Occipital lobe (tissue), 2 donors: Measurements from ENCODE around the gene PGAP3. TPM values are rescaled to one million over a fixed set of nuclear protein-coding genes. Genes with fewer than 3 reads are reported as not detected.
"Not testable (repeated sequence)": the region's sequence is repeated elsewhere in the genome, so short reads cannot be mapped to it uniquely, and the experiment has no call there.

Experiments used
- DNase-seq: peaks from one replicate; lab custom pipeline; 2025; lab: John Stamatoyannopoulos, UW
- total RNA-seq: library from RNA; depleted of rRNA; stranded (reverse); fragments of >200 nt; gene quantifications from one replicate; pipeline ENCODE4 v1.2.3, GENCODE V29; 2014

PGAP3 gene
- total RNA-seq, 1 donor from 2014 or later = 8.9 TPM

DNA sequence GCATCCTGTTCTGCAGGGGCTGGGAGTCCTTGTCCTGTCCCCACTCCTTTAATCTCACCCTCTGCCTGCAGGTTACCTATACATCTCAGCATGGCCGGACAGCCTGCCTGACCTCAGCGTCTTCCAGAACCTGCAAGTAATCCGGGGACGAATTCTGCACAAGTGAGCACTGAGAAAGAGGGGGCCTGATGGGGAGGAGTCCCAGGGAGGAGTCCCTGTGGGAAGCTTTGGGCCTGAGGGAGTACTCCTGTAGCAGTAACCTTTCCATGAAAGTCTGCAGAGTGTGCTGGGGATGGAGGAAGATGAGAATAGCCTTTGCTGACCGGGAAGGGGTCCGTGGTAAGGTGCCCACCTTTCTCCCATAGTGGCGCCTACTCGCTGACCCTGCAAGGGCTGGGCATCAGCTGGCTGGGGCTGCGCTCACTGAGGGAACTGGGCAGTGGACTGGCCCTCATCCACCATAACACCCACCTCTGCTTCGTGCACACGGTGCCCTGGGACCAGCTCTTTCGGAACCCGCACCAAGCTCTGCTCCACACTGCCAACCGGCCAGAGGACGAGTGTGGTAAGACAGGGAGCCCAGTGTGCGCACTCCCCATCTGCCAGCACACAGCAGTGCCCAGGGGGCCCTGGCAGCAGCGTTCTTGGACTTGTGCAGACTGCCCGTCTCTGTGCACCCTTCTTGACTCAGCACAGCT, 27.7 kb upstream of the PGAP3 start:
- DNase-seq = no peak

DNA sequence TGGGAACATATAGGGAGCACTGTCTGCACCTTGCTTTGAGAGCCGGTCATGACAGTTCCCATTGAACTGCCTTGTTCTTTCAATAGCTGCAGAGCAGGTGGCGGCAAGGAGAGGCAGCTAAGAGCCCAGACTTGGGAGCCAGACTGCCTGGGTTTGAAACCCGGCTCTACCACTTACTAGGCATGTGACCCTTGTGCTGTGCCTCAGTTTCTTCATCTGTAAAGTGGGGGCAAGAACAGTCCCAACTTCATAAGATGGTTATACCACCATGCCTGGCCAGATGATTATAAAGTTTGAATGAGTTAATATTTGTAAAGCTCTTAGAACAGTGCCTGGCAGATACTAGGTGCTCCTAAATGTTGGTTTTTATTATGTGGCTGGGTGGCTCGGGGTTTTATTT, 26.4 kb upstream of the PGAP3 start:
- DNase-seq = no peak

DNA sequence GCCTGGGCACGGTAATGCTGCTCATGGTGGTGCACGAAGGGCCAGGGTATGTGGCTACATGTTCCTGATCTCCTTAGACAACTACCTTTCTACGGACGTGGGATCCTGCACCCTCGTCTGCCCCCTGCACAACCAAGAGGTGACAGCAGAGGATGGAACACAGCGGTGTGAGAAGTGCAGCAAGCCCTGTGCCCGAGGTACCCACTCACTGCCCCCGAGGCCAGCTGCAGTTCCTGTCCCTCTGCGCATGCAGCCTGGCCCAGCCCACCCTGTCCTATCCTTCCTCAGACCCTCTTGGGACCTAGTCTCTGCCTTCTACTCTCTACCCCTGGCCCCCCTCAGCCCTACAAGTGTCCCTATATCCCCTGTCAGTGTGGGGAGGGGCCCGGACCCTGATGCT, 24.0 kb upstream of the PGAP3 start:
- no peak for DNase-seq

DNA sequence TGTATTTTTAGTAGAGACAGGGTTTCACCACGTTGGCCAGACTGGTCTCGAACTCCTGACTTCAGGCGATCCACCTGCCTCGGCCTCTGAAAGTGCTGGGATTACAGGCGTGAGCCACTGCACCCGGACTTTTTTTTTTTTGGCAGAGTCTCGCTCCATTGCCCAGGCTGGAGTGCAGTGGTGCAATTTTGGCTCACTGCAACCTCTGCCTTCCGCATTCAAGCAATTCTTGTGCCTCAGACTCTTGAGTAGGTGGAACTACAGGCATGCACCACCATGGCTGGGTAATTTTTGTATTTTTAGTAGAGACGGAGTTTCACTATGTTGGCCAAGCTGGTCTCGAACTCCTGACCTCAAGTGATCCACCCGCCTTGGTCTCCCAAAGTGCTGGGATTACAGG, 23.2 kb upstream of the PGAP3 start:
- DNase-seq = not testable (repeated sequence)

DNA sequence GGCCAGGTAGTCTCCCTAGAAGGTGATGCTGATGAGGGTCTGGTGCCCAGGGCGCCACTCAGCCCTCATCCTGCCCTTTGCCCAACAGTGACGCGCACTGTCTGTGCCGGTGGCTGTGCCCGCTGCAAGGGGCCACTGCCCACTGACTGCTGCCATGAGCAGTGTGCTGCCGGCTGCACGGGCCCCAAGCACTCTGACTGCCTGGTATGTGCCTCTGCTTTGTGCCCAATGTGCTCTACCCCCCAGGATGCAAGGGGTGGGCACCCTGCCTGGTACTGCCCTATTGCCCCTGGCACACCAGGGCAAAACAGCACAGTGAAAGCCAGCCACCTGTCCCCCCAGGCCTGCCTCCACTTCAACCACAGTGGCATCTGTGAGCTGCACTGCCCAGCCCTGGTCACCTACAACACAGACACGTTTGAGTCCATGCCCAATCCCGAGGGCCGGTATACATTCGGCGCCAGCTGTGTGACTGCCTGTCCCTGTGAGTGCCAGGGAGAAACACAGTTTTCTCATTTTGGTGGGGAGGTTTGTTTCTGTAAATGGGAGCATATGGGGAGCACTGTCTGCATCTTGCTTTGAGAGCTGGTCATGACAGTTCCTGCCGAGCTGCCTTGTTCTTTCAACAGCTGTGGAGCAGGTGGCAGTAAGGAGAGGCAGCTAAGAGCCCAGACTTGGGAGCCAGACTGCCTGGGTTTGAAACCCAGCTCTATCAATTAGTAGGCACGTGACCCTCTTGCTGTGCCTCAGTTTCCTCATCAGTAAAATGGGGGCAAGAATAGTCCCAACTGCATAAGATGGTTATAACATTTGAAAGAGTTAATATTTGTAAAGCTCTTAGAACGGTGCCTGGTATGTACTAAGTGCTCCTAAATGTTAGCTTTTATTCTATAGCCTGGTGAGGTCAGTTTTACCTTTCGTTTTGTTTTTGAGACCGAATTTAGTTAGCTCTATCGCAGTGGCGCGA, 22.4 kb upstream of the PGAP3 start:
- no peak for DNase-seq

DNA sequence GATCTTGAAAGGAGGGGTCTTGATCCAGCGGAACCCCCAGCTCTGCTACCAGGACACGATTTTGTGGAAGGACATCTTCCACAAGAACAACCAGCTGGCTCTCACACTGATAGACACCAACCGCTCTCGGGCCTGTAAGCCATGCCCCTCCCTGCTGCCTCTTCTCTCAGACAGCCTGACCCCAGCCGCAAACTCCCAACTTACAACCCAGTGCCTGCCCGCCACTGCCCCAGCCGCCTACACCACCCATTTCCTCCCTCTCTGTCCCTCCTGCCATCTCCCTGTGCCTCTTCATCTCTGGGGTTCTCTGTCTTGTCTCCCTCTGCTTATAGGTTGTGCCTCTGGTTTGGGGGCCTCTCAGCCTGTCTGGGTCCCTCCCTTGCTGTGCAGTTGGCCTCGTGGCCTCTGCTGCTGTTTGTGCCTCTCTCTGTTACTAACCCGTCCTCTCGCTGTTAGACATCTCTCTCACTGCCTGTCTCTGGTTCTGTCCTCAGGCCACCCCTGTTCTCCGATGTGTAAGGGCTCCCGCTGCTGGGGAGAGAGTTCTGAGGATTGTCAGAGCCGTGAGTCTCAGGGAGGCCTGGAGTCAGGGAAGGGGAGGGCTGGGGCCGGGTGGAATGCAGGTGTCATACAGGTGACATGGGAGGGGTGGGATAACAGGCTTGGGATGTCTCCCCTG, 21.6 kb upstream of the PGAP3 start:
- DNase-seq = no peak

DNA sequence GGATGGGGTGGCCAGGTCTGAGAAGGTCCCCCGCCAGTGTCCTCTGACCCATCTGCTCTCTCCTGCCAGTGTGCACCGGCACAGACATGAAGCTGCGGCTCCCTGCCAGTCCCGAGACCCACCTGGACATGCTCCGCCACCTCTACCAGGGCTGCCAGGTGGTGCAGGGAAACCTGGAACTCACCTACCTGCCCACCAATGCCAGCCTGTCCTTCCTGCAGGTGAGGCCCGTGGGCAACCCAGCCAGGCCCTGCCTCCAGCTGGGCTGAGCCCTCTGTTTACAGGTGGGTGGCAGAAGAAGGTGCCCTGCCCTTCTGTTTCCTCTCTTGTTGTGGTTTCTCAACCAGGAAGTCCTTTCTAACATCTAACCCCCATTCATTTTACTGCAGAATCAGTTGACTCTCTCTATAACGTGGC, 19.1 kb upstream of the PGAP3 start:
- DNase-seq = no peak

DNA sequence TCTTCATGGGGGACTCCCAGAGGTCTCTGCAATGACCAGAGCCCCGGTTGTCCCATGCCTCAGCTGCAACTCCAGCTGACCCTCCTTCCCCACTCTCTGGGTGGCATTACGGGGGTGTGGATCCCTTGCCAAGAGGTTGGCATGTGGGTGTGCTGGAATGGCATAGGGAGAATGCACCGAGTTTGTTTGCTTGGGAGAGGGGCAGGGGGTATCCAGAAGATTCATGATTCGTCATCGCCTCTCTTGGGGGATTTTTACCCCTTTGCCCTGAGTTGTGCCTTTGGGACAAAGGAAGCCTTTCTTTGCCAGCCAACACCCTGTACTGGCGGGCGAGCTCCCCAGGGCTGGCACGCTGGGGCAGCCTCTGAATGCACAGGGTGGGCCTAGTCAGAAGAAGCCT, 18.5 kb upstream of the PGAP3 start:
- no peak for DNase-seq

DNA sequence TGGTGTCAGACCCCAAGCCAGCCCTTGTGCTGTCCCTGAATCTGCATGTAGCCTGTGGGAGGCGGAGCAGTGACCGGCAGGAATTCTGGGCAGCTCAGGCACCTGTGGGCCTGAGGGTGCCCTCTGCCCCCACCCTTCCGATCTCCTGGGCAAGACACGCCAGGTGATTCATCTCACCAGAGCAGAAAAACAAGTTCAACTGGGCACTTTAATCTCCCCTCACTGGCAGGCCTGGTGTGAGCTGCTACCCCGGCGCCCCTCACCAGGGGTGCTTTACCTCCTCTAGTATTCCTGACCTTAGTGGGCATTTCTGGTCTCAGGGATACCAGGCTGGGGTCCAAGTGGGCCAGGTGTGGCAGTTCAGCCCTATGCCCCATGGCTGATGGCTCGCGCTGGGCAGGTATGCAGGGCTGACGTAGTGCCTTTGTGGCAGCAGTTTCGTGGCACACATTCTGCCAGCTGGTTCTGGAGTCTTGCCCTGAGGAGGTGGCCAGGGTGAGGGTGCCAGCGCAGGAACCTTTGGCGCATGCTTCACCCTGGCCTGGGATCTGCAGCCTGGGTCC, 18.0 kb upstream of the PGAP3 start:
- no peak for DNase-seq

DNA sequence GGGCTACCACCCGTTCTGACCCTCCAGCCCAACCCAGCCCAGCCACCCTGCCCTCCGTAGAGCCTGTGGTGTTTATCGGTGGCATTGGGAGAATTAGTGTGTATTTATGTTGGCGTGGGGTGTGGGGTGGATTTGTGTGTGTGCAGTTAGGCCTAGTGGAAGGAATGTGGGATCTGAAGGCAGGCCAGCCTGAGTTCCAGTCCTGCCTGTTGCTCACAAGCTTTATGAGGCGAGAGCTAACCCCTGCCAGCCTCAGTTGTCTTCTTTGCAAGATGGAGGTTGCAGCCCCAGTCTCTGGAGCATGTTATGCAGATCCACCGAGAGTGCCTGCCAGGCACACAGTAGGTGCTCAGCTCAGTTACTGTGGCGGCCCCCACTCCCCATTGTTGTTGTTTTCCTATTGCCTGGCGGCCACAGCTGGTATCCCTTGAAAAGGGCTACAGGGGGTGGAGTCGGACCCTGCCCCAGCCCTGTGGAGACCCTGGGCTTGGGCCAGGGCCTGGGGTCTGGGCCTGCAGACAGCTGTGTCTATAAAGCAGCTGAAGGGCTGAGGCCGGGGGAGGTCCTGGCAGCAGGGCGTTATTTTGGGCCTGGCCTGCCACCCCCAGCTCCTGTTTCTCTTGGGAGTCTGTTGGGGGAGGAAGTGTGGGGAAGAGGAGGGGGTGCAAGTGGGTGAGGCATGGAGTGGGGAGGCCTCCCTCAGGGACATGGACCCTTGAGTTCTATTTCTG, 17.1 kb upstream of the PGAP3 start:
- no peak for DNase-seq

DNA sequence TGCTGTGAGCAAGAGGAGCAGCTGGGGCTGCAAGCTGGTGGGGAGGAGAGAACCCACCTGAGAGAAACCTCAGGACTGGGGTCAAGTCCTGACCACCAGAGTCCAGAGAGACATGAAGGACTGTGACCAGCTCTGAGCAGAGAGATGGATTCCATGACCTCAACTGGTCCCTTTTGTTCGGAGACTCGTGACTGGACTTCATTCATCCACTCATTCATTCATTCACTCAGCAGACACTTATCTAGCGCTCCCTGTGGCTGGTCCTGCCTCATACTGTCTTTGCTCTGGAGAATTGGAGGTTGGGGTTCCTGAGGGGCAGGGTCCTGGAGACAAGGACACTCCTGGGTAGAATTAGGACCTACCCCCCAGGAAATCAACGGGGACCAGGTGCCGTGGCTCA, 16.1 kb upstream of the PGAP3 start:
- DNase-seq = no peak

DNA sequence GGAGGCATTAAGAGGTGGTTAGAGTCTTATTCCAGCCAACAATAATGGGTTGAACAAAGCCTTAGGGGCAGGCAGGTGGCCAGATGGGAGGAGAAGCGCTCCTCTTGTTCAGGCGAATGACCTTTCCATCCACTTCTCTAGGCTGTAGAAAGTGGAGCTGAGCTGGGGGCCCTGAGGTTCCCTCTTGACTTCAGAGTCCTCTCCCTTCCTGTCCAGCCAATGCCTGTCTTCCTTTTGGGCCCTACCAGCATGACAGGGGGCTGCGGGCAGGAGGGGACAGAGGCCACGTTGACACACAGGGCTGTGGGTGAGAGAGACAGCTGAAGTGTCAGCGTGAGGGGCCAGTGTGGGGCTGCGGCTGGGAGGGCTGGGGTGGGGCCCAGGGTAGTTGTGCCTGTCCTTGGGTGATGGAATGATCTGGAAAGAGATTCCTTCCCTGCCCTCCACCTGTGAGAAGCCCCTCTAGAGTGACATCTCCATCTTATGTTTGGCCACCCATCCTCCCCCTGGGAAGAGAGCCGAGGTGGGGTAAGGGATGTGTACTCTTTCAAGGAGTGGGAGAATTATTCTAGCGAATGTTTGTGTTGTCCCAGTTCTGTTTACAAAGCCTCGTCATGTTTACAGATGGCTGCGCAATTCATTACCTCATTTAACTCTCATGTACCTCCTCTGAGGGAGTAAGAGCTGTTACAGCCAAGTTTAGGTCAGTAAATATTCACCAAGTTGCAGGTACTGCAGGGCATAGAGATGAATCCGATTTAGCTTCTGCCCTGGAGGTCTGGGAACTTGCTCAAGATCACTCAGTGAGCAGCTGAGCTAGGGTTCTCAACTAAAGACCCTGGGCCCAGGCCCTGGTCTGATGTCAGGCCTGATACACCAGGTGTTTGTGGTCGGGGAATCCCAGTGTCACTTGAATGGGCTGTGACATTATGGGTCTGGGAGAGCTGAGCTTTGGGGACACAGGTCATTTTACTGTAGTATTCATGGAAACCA, 15.3 kb upstream of the PGAP3 start:
- DNase-seq = no peak

DNA sequence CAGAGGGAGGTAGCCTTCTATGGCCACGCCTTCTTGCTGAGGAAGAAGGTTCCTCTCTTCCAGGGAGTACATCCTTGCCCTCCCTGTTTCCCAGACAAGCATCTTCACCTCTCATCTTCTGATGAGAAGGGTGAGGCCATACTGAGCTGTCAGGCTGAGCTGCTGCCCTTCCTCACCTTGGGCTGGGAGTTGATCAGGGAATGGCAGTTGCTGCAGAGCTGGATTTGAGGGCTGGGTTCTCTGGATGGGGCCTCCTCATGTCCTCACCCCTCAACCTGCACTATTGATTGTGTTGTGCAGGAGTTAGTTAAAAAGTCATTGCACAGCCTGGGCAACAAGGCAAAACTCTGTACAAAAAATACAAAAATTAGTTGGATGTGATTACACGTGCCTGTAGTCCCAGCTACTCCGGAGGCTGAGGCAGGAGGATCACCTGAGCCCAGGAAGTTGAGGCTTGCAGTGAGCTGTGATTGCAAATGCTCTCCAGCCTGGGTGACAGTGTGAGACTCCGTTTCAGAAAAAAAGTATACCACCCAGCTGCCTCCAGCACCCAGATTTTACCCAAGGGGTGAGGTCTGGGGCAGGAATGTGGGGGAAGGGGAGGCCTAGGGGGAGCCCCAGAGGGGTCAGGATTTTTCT, 14.0 kb upstream of the PGAP3 start:
- no peak for DNase-seq

DNA sequence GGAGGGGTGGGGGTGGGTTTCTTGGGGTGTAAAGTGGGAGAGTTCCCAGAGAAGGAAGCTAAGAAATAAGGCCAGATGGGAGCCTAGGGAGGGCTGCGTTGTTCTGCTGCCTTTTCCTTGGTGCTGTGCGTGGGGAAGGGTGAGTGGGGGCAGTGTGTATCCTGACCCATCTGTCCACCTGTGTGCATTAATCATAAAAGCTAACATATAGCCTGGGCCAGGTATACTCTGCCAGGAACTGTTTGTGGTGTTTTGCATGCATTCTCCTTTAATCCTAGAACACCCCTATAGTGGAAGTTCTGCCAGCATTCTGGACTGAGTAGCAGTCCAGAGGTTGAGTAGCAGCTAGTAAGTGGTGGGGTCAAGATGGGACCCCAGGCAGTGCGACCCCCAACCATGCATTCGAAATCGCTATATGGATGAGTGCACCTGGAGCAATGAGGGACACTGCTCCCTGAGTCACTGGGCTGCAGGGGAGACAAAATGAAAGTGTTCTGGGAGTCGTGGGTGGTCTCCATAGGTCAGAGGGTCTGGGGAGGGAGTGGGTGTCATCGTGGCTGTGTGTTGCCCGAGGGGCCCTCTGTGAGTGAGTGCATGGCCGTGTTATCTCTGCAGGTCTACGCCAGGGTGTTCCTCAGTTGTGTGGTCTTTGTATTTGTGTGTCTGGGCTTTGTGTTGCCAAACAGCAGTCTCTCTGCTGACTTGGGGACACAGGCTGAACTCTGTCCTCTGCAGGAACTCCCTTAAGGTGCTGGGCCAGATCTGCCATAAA, 13.3 kb upstream of the PGAP3 start:
- DNase-seq = no peak

DNA sequence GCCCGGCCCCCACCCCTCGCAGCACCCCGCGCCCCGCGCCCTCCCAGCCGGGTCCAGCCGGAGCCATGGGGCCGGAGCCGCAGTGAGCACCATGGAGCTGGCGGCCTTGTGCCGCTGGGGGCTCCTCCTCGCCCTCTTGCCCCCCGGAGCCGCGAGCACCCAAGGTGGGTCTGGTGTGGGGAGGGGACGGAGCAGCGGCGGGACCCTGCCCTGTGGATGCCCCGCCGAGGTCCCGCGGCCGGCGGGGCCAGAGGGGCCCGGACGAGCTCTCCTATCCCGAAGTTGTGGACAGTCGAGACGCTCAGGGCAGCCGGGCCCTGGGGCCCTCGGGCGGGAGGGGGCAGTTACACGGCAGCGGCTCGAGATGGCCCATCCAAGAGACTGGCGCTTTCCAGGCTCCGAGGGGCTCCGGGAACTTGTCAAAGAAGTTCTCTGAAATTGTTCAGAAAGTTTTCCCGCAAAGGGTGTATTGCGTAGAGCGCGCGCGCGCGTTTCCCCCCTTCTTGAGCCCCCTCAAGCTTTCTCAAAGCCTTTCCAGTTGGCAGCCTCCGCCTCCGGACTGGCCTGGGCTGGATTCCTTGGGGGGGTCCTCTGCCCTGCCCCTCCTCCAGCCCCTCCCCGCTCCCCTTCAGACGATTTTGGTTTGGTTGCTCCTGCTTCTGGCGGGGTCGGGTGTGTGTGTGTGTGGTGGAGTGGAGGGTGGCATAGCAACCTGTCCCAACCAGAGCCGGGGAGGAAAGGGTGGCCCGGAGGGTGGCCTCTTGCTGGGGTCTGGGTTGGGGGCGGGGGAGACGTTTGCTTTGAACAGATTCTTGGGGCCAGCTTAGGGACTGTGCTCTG, 12.5 kb upstream of the PGAP3 start:
- no peak for DNase-seq

DNA sequence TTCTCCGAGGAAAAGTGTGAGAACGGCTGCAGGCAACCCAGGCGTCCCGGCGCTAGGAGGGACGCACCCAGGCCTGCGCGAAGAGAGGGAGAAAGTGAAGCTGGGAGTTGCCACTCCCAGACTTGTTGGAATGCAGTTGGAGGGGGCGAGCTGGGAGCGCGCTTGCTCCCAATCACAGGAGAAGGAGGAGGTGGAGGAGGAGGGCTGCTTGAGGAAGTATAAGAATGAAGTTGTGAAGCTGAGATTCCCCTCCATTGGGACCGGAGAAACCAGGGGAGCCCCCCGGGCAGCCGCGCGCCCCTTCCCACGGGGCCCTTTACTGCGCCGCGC, 11.9 kb upstream of the PGAP3 start, which contains the start of gene ERBB2:
TSS of gene ERBB2 (plus strand) at position 247 of the 330 bp plus-strand sequence. CDS start 175 bp downstream, outside the sequence.
- no peak for DNase-seq

DNA sequence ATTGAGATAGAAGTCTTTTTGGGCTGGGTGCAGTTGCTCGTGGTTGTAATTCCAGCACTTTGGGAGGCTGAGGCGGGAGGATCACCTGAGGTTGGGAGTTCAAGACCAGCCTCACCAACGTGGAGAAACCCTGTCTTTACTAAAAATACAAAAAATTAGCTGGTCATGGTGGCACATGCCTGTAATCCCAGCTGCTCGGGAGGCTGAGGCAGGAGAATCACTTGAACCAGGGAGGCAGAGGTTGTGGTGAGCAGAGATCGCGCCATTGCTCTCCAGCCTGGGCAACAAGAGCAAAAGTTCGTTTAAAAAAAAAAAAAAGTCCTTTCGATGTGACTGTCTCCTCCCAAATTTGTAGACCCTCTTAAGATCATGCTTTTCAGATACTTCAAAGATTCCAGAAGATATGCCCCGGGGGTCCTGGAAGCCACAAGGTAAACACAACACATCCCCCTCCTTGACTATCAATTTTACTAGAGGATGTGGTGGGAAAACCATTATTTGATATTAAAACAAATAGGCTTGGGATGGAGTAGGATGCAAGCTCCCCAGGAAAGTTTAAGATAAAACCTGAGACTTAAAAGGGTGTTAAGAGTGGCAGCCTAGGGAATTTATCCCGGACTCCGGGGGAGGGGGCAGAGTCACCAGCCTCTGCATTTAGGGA, 11.4 kb upstream of the PGAP3 start:
- not testable (repeated sequence) for DNase-seq
